H9 (cell line): Measurements from ENCODE around the gene SDK1. TPM values are rescaled to one million over a fixed set of nuclear protein-coding genes. Genes with fewer than 3 reads are reported as not detected.
A peak's percentile ranks its signal among the peaks of the same experiment; 100 is the strongest.

Experiments
- DNase-seq: peaks from one replicate; pipeline ENCODE4 v3.0.0-alpha.2; 2017
- H2AFZ ChIP-seq: one replicate; pipeline ENCODE4 v1.6.1; 2013; ENCODE audit warnings: mild to moderate bottlenecking, low read length, control low read depth, moderate library complexity
- H2AK5ac ChIP-seq: 2 replicates; pipeline ENCODE4 v1.6.1; 2013; ENCODE audit warnings: low read length, control low read depth, mixed read lengths; ENCODE audit not compliant: insufficient read length
- H2BK120ac ChIP-seq: one replicate; pipeline ENCODE4 v1.6.1; 2013; ENCODE audit warnings: low read depth, mild to moderate bottlenecking, low read length, control low read depth, inconsistent platforms; ENCODE audit not compliant: poor library complexity, severe bottlenecking
- H2BK12ac ChIP-seq: 2 replicates; pipeline ENCODE4 v1.6.1; 2013; ENCODE audit warnings: low read length, control low read depth, mixed read lengths, low read depth; ENCODE audit not compliant: insufficient read length
- H2BK15ac ChIP-seq: 2 replicates; pipeline ENCODE4 v1.6.1; 2013; ENCODE audit warnings: low read depth, low read length, control low read depth
- H2BK20ac ChIP-seq: one replicate; pipeline ENCODE4 v1.6.1; 2013; ENCODE audit warnings: low read depth, mild to moderate bottlenecking, low read length, control low read depth, inconsistent platforms; ENCODE audit not compliant: poor library complexity, severe bottlenecking
- H2BK5ac ChIP-seq: 2 replicates; pipeline ENCODE4 v1.6.1; 2013; ENCODE audit warnings: low read length, control low read depth, mixed read lengths; ENCODE audit not compliant: insufficient read length
- H3K14ac ChIP-seq: 2 replicates; pipeline ENCODE4 v1.6.1; 2013; ENCODE audit warnings: low read length, control low read depth; ENCODE audit not compliant: insufficient read depth
- H3K18ac ChIP-seq: 2 replicates; pipeline ENCODE4 v1.6.1; 2013; ENCODE audit warnings: low read depth, mild to moderate bottlenecking, mixed read lengths, low read length, control low read depth; ENCODE audit not compliant: insufficient read length
- H3K23ac ChIP-seq: 2 replicates; pipeline ENCODE4 v1.6.1; 2013; ENCODE audit warnings: low read length, control low read depth, mixed read lengths, low read depth; ENCODE audit not compliant: insufficient read length
- H3K23me2 ChIP-seq: 2 replicates; pipeline ENCODE4 v1.6.1; 2013; ENCODE audit warnings: low read depth, mild to moderate bottlenecking, mixed read lengths, low read length, control low read depth; ENCODE audit not compliant: insufficient read length, poor library complexity, severe bottlenecking
- H3K27ac ChIP-seq: 2 replicates; pipeline ENCODE4 v1.5.1; 2013; ENCODE audit warnings: low read length, control low read depth, mixed read lengths, low read depth; ENCODE audit not compliant: insufficient read length
- H3K27me3 ChIP-seq: 2 replicates; pipeline ENCODE4 v1.6.1; 2013; ENCODE audit warnings: low read length, control low read depth, inconsistent platforms; ENCODE audit not compliant: insufficient read depth
- H3K4ac ChIP-seq: 2 replicates; pipeline ENCODE4 v1.6.1; 2013; ENCODE audit warnings: low read depth, mild to moderate bottlenecking, control low read depth, inconsistent platforms, low read length, moderate library complexity
- H3K4me1 ChIP-seq: 2 replicates; pipeline ENCODE4 v1.6.1; 2013; ENCODE audit warnings: low read length, control low read depth, inconsistent platforms; ENCODE audit not compliant: insufficient read depth
- H3K4me2 ChIP-seq: 2 replicates; pipeline ENCODE4 v1.6.1; 2013; ENCODE audit warnings: low read length, control low read depth, mixed read lengths; ENCODE audit not compliant: insufficient read length, insufficient read depth
- H3K56ac ChIP-seq: 2 replicates; pipeline ENCODE4 v1.6.1; 2013; ENCODE audit warnings: low read depth, mild to moderate bottlenecking, mixed read lengths, low read length, control low read depth; ENCODE audit not compliant: insufficient read length
- H3K79me1 ChIP-seq: 2 replicates; pipeline ENCODE4 v1.6.1; 2013; ENCODE audit warnings: low read depth, mild to moderate bottlenecking, moderate library complexity, low read length, control low read depth, inconsistent platforms; ENCODE audit not compliant: insufficient read depth, poor library complexity, severe bottlenecking
- H3K79me2 ChIP-seq: 2 replicates; pipeline ENCODE4 v1.6.1; 2013; ENCODE audit warnings: low read length, control low read depth, inconsistent platforms; ENCODE audit not compliant: insufficient read depth
- H3K9ac ChIP-seq: 2 replicates; pipeline ENCODE4 v1.6.1; 2013; ENCODE audit warnings: low read length, control low read depth, mixed read lengths; ENCODE audit not compliant: insufficient read length; ENCODE audit errors: extremely low read depth
- H3K9me3 ChIP-seq: one replicate; pipeline ENCODE4 v1.6.1; 2013; ENCODE audit warnings: low read depth, low read length, inconsistent platforms; ENCODE audit not compliant: control insufficient read depth
- H3T11ph ChIP-seq: one replicate; pipeline ENCODE4 v1.6.1; 2013; ENCODE audit warnings: mild to moderate bottlenecking, low read length, control low read depth, inconsistent platforms
- H4K20me1 ChIP-seq: one replicate; pipeline ENCODE4 v1.6.1; 2013; ENCODE audit not compliant: control insufficient read depth, insufficient read length, insufficient read depth
- H4K5ac ChIP-seq: 2 replicates; pipeline ENCODE4 v1.6.1; 2013; ENCODE audit warnings: low read depth, mild to moderate bottlenecking, mixed read lengths, low read length, control low read depth; ENCODE audit not compliant: insufficient read length
- H4K8ac ChIP-seq: replicated peaks from 2 replicates; pipeline ENCODE4 v1.6.1; 2013; ENCODE audit warnings: low read length, control low read depth, mixed read lengths, low read depth; ENCODE audit not compliant: insufficient read length
- H4K91ac ChIP-seq: 2 replicates; pipeline ENCODE4 v1.6.1; 2013; ENCODE audit warnings: low read depth, mild to moderate bottlenecking, moderate library complexity, mixed read lengths, low read length, control low read depth; ENCODE audit not compliant: insufficient read length
- H3K27ac Mint-ChIP-seq, 3 experiments: 2 replicates in 2 of 3; 3 replicates in 1 of 3; pipeline ENCODE4 v1.8.0; 2020 to 2021; ENCODE audit warnings: mixed read lengths in 3 of 3, mild to moderate bottlenecking in 1 of 3, moderate library complexity in 1 of 3
- H3K27me3 Mint-ChIP-seq: 2 replicates; pipeline ENCODE4 v1.8.0; 2021; ENCODE audit warnings: low read depth, mild to moderate bottlenecking, moderate library complexity, mixed read lengths
- H3K36me3 Mint-ChIP-seq, 3 experiments: 2 replicates in 2 of 3; 3 replicates in 1 of 3; pipeline ENCODE4 v1.8.0; 2020 to 2021; ENCODE audit warnings: low read depth in 3 of 3, mixed read lengths in 3 of 3; ENCODE audit not compliant: insufficient read depth in 1 of 3
- H3K4me1 Mint-ChIP-seq, 2 experiments: 2 replicates each; pipeline ENCODE4 v1.8.0; 2020; ENCODE audit warnings: mixed read lengths in 2 of 2
- H3K4me3 Mint-ChIP-seq, 2 experiments: 2 replicates in 1 of 2; 3 replicates in 1 of 2; pipeline ENCODE4 v1.8.0; 2020 to 2021; ENCODE audit warnings: mild to moderate bottlenecking in 2 of 2, mixed read lengths in 2 of 2, moderate library complexity in 1 of 2
- H3K9me3 Mint-ChIP-seq, 2 experiments: 2 replicates in 1 of 2; 3 replicates in 1 of 2; pipeline ENCODE4 v1.8.0; 2020; ENCODE audit warnings: mild to moderate bottlenecking in 2 of 2, mixed read lengths in 2 of 2, moderate library complexity in 1 of 2
- WGBS: extraction: QIAGEN DNeasy Blood & Tissue Kit; methylation state at CpG from one replicate; pipeline ENCODE4 v1.1.7; 2013; ENCODE audit warnings: missing lambda C conversion rate, low lambda C conversion rate, mixed read lengths; ENCODE audit not compliant: insufficient read length; ENCODE audit errors: extremely low coverage; 5-methylcytosine and 5-hydroxymethylcytosine counted together
- total RNA-seq: library from RNA; stranded (reverse); gene quantifications from 2 replicates; pipeline ENCODE4 v1.2.1, GENCODE V29; 2021
- TF ChIP-seq, protein P1 (sequence below): fragments of 200-600 bp; sonication (generic); conservative IDR thresholded peaks from 3 replicates; pipeline ENCODE4 v1.8.0; 2021; ENCODE audit warnings: antibody characterized with exemption, mild to moderate bottlenecking

Gene SDK1
- total RNA-seq, 1 experiment from 2014 or later, result 8.7 TPM

DNA sequence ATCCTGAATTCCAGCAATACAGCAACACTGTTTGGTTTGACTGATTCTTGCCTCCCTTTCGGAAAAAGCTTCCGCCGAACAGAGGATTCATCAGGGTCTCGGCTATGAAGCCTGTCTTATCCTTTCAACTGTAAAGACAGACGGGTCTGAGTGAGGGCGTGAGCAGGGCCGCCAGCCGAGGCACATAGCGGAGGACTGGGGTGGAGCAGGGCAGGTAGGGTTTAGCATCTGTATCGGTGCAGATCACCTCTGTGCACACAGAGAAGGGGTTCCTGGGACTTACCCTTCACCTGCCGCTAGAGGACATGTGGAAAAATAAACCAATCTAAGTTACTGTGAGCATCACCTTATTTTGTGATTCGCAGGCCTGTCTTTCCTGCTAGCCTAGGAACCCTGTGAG lies 724.2 kb downstream of the SDK1 start:
- H2BK12ac ChIP-seq, result no peak overlapping the region
- no peak overlapping the region for H2BK20ac ChIP-seq
- no peaks in the 10 kb centered on the region for H3K9me3 ChIP-seq
- H2BK5ac ChIP-seq, result no peak overlapping the region
- H3K4me3 Mint-ChIP-seq, result no peak overlapping the region
- H3K4me1 Mint-ChIP-seq, result peaks cover 17 to 21% of the 10 kb centered on the region in 2 experiments
- H4K20me1 ChIP-seq, result no peaks in the 10 kb centered on the region
- no peaks in the 10 kb centered on the region for H3K4me1 ChIP-seq
- no peak overlapping the region for H4K8ac ChIP-seq
- no peak for DNase-seq
- H3K9ac ChIP-seq, result no peak overlapping the region
- H2BK15ac ChIP-seq, result no peak overlapping the region
- H4K91ac ChIP-seq, result no peak overlapping the region
- no peak overlapping the region for H2AFZ ChIP-seq
- H3K27ac Mint-ChIP-seq, result peak overlapping the region in 1 of 3 experiments; percentile 68; a peak in 2 of 7 replicates
- no peaks in the 10 kb centered on the region; the same call in 1 of the 2 replicates for H3K27me3 Mint-ChIP-seq
- no peaks in the 10 kb centered on the region for H3K27me3 ChIP-seq
- TF ChIP-seq, protein P1, sequence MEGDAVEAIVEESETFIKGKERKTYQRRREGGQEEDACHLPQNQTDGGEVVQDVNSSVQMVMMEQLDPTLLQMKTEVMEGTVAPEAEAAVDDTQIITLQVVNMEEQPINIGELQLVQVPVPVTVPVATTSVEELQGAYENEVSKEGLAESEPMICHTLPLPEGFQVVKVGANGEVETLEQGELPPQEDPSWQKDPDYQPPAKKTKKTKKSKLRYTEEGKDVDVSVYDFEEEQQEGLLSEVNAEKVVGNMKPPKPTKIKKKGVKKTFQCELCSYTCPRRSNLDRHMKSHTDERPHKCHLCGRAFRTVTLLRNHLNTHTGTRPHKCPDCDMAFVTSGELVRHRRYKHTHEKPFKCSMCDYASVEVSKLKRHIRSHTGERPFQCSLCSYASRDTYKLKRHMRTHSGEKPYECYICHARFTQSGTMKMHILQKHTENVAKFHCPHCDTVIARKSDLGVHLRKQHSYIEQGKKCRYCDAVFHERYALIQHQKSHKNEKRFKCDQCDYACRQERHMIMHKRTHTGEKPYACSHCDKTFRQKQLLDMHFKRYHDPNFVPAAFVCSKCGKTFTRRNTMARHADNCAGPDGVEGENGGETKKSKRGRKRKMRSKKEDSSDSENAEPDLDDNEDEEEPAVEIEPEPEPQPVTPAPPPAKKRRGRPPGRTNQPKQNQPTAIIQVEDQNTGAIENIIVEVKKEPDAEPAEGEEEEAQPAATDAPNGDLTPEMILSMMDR, result no peak
- H3K79me1 ChIP-seq, result no peaks in the 10 kb centered on the region
- no peak overlapping the region for H2AK5ac ChIP-seq
- H2BK120ac ChIP-seq, result no peak overlapping the region
- H3K79me2 ChIP-seq, result no peaks in the 10 kb centered on the region
- no peak overlapping the region for H3K18ac ChIP-seq
- WGBS, result no CpG with 5 or more reads among the region's 12 CpGs
- no peak overlapping the region for H3T11ph ChIP-seq
- H3K27ac ChIP-seq, result no peak overlapping the region
- H3K36me3 Mint-ChIP-seq, result peaks cover 6 to 9% (median 6%) of the 10 kb centered on the region in 3 experiments; a peak in 5 of 7 replicates
- H3K9me3 Mint-ChIP-seq, result peaks cover 0 to 4% of the 10 kb centered on the region in 2 experiments; a peak in 2 of 5 replicates
- H3K4me2 ChIP-seq, result no peak overlapping the region
- no peaks in the 10 kb centered on the region for H3K23me2 ChIP-seq
- H3K56ac ChIP-seq, result no peak overlapping the region
- no peak overlapping the region for H4K5ac ChIP-seq
- no peak overlapping the region for H3K14ac ChIP-seq
- H3K23ac ChIP-seq, result no peak overlapping the region
- no peak overlapping the region for H3K4ac ChIP-seq
